Measurements from ENCODE around the gene NF2.

Gene NF2

DNA sequence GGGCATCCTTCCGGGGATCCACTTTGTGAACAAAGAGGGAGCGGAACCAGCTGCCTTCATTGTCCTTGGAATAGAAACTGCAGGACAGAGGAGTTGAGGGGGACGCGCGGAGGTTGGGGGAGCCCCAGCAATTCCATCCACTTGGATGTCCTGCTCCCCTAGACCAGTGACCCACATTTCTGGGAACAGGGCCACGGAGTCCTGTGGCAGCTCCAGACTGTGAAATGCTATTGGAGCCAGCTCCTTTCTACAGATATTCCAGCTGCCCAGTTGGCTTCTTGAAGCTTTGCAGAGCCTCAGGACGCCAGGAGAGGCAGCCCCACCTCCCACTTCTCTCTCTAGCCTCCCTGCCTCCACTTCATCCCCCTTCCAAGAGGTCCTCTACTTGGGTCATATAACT is 33.0 kb upstream of the NF2 start:
- Histone ChIP-seq H3K4me2 (ENCODE audit: low read length, poor library complexity, severe bottlenecking) (no peak overlapping the region), H2BK12ac (ENCODE audit: low read length in 2 of 2) (no peak overlapping the region), H3K23ac (ENCODE audit: low read length in 2 of 2) (no peak overlapping the region), H4K91ac (ENCODE audit: low read length) (no peak overlapping the region), H2BK15ac (ENCODE audit: low read depth, poor library complexity, severe bottlenecking) (no peak overlapping the region), H2AFZ (ENCODE audit: low read depth, low read length) (no peak overlapping the region), H3K18ac (ENCODE audit: low read depth in 1 of 2, low read length in 2 of 2) (no peak overlapping the region), H3K36me3 (ENCODE audit: control insufficient read depth in 1 of 2, insufficient read depth in 2 of 2, low read depth in 1 of 2, low read length in 2 of 2) (peaks cover 26 to 51% of the 10 kb centered on the region in 2 experiments), H3K4me3 (ENCODE audit: insufficient read depth in 1 of 2, low read depth in 1 of 2, low read length in 2 of 2) (no peak overlapping the region), H3K27ac (ENCODE audit: low read length, poor library complexity, severe bottlenecking) (no peak overlapping the region), H3K9ac (ENCODE audit: low read length) (no peak overlapping the region), H2AK5ac (ENCODE audit: low read length, severe bottlenecking) (no peak overlapping the region), H3K27me3 (ENCODE audit: control insufficient read depth in 1 of 2, insufficient read depth in 1 of 2, low read length in 2 of 2) (no peaks in the 10 kb centered on the region), H4K8ac (ENCODE audit: low read length) (no peak overlapping the region), H3K14ac (ENCODE audit: low read length in 2 of 2) (no peak overlapping the region), H3K4me1 (ENCODE audit: control insufficient read depth, insufficient read depth, low read depth, low read length) (peaks cover 1% of the 10 kb centered on the region), H3K9me3 (ENCODE audit: control insufficient read depth, low read length) (no peaks in the 10 kb centered on the region), H2BK120ac (ENCODE audit: low read depth, low read length) (no peak overlapping the region), H3K4ac (ENCODE audit: low read depth in 1 of 2, low read length in 2 of 2) (no peak overlapping the region), H2BK5ac (ENCODE audit: low read depth, low read length, poor library complexity, severe bottlenecking) (no peak overlapping the region), H3K79me1 (replicated peaks; ENCODE audit: low read length, poor library complexity, severe bottlenecking) (peaks cover 11% of the 10 kb centered on the region)
- 95% methylated on average over 7 of the region's 7 CpGs for WGBS
- no peak for DNase-seq

DNA sequence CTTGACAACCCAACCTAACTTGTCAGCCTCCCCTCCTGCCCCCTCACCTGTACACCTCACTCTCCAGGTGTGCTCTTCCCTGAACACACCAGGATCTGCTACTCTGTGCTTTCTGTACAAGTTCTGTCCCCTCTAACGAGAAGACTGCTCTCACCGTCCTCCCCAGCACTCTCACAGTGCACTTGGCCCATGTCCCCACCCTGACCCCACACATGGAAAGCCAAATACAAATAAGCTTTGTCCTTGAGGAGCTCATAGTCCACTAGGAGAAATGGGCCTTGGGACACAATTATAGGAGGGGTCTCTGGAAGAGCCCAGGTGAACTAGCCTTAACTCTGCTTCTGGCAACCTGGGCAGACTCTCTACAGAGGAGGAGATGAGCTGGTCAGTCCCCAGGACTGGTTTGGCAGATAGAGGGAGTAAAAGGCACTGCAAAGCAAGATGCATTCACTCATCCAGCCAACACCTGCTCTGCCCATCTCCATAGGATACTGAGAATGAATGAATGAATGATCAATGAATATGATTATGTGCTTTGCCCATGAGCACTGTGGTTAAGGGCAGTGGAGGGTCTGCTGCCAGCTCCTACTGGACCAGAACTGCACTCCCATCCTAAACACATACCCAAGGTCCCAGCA is 32.4 kb upstream of the NF2 start:
- 74% methylated on average over 2 of the region's 2 CpGs for WGBS
- no peak overlapping the region for H3K27ac ChIP-seq (ENCODE audit: low read length, poor library complexity, severe bottlenecking)
- no peak overlapping the region for H4K91ac ChIP-seq (ENCODE audit: low read length)
- peaks cover 21 to 51% of the 10 kb centered on the region in 2 experiments for H3K36me3 ChIP-seq (ENCODE audit: control insufficient read depth in 1 of 2, insufficient read depth in 2 of 2, low read depth in 1 of 2, low read length in 2 of 2)
- no peak overlapping the region for H3K9ac ChIP-seq (ENCODE audit: low read length)
- H3K4me1 ChIP-seq (ENCODE audit: control insufficient read depth, insufficient read depth, low read depth, low read length) = peaks cover 1% of the 10 kb centered on the region
- H2BK15ac ChIP-seq (ENCODE audit: low read depth, poor library complexity, severe bottlenecking) = no peak overlapping the region
- H3K27me3 ChIP-seq (ENCODE audit: control insufficient read depth in 1 of 2, insufficient read depth in 1 of 2, low read length in 2 of 2) = no peaks in the 10 kb centered on the region
- H3K14ac ChIP-seq (ENCODE audit: low read length in 2 of 2) = no peak overlapping the region
- no peak overlapping the region for H3K4me3 ChIP-seq (ENCODE audit: insufficient read depth in 1 of 2, low read depth in 1 of 2, low read length in 2 of 2)
- no peaks in the 10 kb centered on the region for H3K9me3 ChIP-seq (ENCODE audit: control insufficient read depth, low read length)
- H3K23ac ChIP-seq (ENCODE audit: low read length in 2 of 2) = no peak overlapping the region
- no peak overlapping the region for H2BK120ac ChIP-seq (ENCODE audit: low read depth, low read length)
- no peak overlapping the region for H3K4me2 ChIP-seq (ENCODE audit: low read length, poor library complexity, severe bottlenecking)
- H2AK5ac ChIP-seq (ENCODE audit: low read length, severe bottlenecking) = no peak overlapping the region
- H4K8ac ChIP-seq (ENCODE audit: low read length) = no peak overlapping the region
- H3K18ac ChIP-seq (ENCODE audit: low read depth in 1 of 2, low read length in 2 of 2) = no peak overlapping the region
- H3K79me1 ChIP-seq (replicated peaks; ENCODE audit: low read length, poor library complexity, severe bottlenecking) = peaks cover 11% of the 10 kb centered on the region
- no peak for DNase-seq
- H2AFZ ChIP-seq (ENCODE audit: low read depth, low read length) = no peak overlapping the region
- H2BK5ac ChIP-seq (ENCODE audit: low read depth, low read length, poor library complexity, severe bottlenecking) = no peak overlapping the region
- H2BK12ac ChIP-seq (ENCODE audit: low read length in 2 of 2) = no peak overlapping the region
- H3K4ac ChIP-seq (ENCODE audit: low read depth in 1 of 2, low read length in 2 of 2) = no peak overlapping the region

DNA sequence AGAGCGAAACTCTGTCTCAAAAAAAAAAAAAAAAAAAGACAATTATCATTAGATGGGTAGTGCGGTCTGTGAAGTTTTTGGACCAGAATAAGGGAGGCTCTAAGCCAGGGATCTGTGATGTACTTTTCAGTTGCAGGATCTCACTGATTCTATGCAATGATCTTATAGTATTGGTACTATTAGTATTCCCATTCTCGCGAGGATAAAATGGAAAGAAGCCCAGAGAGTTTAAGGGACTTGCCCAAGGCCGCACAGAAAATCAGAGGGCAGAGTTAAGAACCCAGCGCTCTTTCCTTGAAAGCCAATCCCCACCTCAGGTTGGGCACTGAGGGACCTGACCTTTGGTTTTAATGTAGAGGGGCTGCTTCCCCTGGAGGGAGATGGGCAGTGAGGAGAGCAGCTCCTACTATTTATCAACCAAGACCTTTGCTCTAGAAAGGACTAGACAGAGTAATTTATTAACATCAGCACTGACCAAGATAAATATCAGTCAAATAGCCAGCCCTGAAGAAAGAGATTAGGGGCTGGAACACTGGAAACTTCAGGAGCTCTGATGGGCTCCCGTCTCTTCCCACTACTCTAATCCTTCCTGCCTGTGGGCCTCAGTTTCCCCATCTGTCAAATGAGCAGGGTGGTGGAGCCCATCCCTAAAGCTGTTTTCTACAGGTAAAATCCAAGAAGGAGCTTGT is 28.5 kb upstream of the NF2 start:
- Histone ChIP-seq H3K14ac (ENCODE audit: low read length in 2 of 2) (no peak overlapping the region), H3K79me1 (replicated peaks; ENCODE audit: low read length, poor library complexity, severe bottlenecking) (peaks cover 22% of the 10 kb centered on the region), H3K4ac (ENCODE audit: low read depth in 1 of 2, low read length in 2 of 2) (no peak overlapping the region), H2AFZ (ENCODE audit: low read depth, low read length) (no peak overlapping the region), H3K9ac (ENCODE audit: low read length) (no peak overlapping the region), H3K4me2 (ENCODE audit: low read length, poor library complexity, severe bottlenecking) (no peak overlapping the region), H3K4me3 (ENCODE audit: insufficient read depth in 1 of 2, low read depth in 1 of 2, low read length in 2 of 2) (no peak overlapping the region), H4K8ac (ENCODE audit: low read length) (no peak overlapping the region), H2AK5ac (ENCODE audit: low read length, severe bottlenecking) (no peak overlapping the region), H2BK5ac (ENCODE audit: low read depth, low read length, poor library complexity, severe bottlenecking) (no peak overlapping the region), H3K18ac (ENCODE audit: low read depth in 1 of 2, low read length in 2 of 2) (no peak overlapping the region), H3K27ac (ENCODE audit: low read length, poor library complexity, severe bottlenecking) (no peak overlapping the region), H4K91ac (ENCODE audit: low read length) (no peak overlapping the region), H3K4me1 (ENCODE audit: control insufficient read depth, insufficient read depth, low read depth, low read length) (peaks cover 5% of the 10 kb centered on the region), H3K9me3 (ENCODE audit: control insufficient read depth, low read length) (no peaks in the 10 kb centered on the region), H3K36me3 (ENCODE audit: control insufficient read depth in 1 of 2, insufficient read depth in 2 of 2, low read depth in 1 of 2, low read length in 2 of 2) (peaks cover 3 to 22% of the 10 kb centered on the region in 2 experiments), H2BK120ac (ENCODE audit: low read depth, low read length) (no peak overlapping the region), H3K27me3 (ENCODE audit: control insufficient read depth in 1 of 2, insufficient read depth in 1 of 2, low read length in 2 of 2) (no peaks in the 10 kb centered on the region), H2BK15ac (ENCODE audit: low read depth, poor library complexity, severe bottlenecking) (no peak overlapping the region), H2BK12ac (ENCODE audit: low read length in 2 of 2) (no peak overlapping the region), H3K23ac (ENCODE audit: low read length in 2 of 2) (no peak overlapping the region)
- no peak for DNase-seq
- WGBS = 98% methylated on average over 6 of the region's 7 CpGs

- peaks cover 11% of the 10 kb centered on the region for H3K4me1 ChIP-seq (ENCODE audit: control insufficient read depth, insufficient read depth, low read depth, low read length)
- H3K79me1 ChIP-seq (replicated peaks; ENCODE audit: low read length, poor library complexity, severe bottlenecking) = peaks cover 13% of the 10 kb centered on the region
- H3K4me3 ChIP-seq (ENCODE audit: insufficient read depth in 1 of 2, low read depth in 1 of 2, low read length in 2 of 2) = no peak overlapping the region
- no peak overlapping the region for H2BK120ac ChIP-seq (ENCODE audit: low read depth, low read length)
- no peaks in the 10 kb centered on the region for H3K27me3 ChIP-seq (ENCODE audit: control insufficient read depth in 1 of 2, insufficient read depth in 1 of 2, low read length in 2 of 2)
- no peak overlapping the region for H3K18ac ChIP-seq (ENCODE audit: low read depth in 1 of 2, low read length in 2 of 2)
- H2BK5ac ChIP-seq (ENCODE audit: low read depth, low read length, poor library complexity, severe bottlenecking) = no peak overlapping the region
- H3K9ac ChIP-seq (ENCODE audit: low read length) = no peak overlapping the region
- peaks cover 0 to 7% of the 10 kb centered on the region in 2 experiments for H3K36me3 ChIP-seq (ENCODE audit: control insufficient read depth in 1 of 2, insufficient read depth in 2 of 2, low read depth in 1 of 2, low read length in 2 of 2)
- WGBS = 89% methylated on average over 10 of the region's 10 CpGs
- H2AFZ ChIP-seq (ENCODE audit: low read depth, low read length) = no peak overlapping the region
- no peak overlapping the region for H2AK5ac ChIP-seq (ENCODE audit: low read length, severe bottlenecking)
- H4K8ac ChIP-seq (ENCODE audit: low read length) = no peak overlapping the region
- no peak overlapping the region for H3K4me2 ChIP-seq (ENCODE audit: low read length, poor library complexity, severe bottlenecking)
- H2BK15ac ChIP-seq (ENCODE audit: low read depth, poor library complexity, severe bottlenecking) = no peak overlapping the region
- H3K14ac ChIP-seq (ENCODE audit: low read length in 2 of 2) = no peak overlapping the region
- DNase-seq = no peak
- no peak overlapping the region for H3K27ac ChIP-seq (ENCODE audit: low read length, poor library complexity, severe bottlenecking)
- no peak overlapping the region for H4K91ac ChIP-seq (ENCODE audit: low read length)
- H3K9me3 ChIP-seq (ENCODE audit: control insufficient read depth, low read length) = no peaks in the 10 kb centered on the region
- no peak overlapping the region for H2BK12ac ChIP-seq (ENCODE audit: low read length in 2 of 2)
- H3K4ac ChIP-seq (ENCODE audit: low read depth in 1 of 2, low read length in 2 of 2) = no peak overlapping the region
- H3K23ac ChIP-seq (ENCODE audit: low read length in 2 of 2) = no peak overlapping the region
Observed at GRCh38 chr22:29578462-29579200, 24.8 kb upstream of the NF2 start.

All from mesenchymal stem cell (in vitro differentiated cells and primary cell).